ENCODE measurements around the gene MAP4K4.

The MAP4K4 gene

DNA sequence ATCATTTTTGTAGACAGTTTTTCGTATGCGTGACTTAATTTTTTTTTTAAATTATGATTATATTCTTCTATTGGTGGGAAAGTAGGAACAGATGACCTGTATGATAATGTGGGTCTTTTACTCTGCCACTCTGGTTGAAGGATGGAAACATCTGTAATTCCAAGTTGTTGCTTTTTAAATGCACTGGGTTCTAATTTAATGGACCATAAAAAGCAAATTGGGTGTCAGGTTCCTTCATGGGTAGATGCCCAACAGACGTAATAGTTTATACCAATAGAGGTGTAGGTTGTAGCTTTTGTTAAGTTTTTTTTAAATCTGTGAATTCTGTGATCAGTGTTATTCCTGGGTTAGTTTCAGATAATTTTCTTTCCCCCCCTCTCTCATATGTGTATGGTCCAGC is 117.6 kb downstream of the MAP4K4 start:
- TF ChIP-seq, protein P1, sequence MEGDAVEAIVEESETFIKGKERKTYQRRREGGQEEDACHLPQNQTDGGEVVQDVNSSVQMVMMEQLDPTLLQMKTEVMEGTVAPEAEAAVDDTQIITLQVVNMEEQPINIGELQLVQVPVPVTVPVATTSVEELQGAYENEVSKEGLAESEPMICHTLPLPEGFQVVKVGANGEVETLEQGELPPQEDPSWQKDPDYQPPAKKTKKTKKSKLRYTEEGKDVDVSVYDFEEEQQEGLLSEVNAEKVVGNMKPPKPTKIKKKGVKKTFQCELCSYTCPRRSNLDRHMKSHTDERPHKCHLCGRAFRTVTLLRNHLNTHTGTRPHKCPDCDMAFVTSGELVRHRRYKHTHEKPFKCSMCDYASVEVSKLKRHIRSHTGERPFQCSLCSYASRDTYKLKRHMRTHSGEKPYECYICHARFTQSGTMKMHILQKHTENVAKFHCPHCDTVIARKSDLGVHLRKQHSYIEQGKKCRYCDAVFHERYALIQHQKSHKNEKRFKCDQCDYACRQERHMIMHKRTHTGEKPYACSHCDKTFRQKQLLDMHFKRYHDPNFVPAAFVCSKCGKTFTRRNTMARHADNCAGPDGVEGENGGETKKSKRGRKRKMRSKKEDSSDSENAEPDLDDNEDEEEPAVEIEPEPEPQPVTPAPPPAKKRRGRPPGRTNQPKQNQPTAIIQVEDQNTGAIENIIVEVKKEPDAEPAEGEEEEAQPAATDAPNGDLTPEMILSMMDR (conservative IDR thresholded peaks at IDR 0.05) = no peak
- TF ChIP-seq ZFX (IDR thresholded peaks at IDR 0.05) = no peak
- no peak overlapping the region for H3K27ac ChIP-seq

DNA sequence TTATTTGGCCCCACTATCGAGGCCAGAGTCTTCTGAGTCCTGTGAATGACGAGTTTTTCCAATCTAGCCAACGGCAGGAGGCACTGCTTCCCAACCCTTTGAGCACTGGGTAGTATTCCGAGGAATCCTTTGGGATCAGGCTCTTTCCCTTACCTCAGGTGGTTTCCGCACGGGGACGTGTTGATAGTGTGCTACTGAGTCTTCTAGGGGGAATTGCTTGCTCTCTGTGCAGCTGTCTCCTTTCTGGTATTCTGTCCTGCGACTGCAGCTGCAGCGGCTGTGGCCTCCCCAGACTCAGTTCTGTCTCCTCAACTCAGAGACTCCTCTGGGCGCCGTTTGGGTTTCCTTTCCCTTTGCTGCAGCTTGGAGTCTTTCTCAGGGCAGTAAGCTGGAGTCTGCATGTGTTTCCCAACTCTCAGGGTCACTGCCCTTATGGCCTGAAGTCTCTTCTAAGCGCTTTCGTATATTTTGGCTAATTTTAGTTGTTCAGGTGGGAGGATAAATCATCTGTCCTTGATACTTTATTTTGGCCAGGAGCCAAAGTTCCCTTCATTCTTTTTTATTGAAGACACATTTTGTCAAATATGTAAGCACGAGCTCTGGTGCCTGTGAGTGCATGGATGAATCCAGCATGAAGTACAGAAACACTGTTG is 118.4 kb downstream of the MAP4K4 start:
- no peak for TF ChIP-seq ZFX (IDR thresholded peaks at IDR 0.05)
- TF ChIP-seq, protein P1 (conservative IDR thresholded peaks at IDR 0.05) = no peak
- H3K27ac ChIP-seq = peak overlapping the region; percentile 1; the same call in 1 of the 2 replicates

DNA sequence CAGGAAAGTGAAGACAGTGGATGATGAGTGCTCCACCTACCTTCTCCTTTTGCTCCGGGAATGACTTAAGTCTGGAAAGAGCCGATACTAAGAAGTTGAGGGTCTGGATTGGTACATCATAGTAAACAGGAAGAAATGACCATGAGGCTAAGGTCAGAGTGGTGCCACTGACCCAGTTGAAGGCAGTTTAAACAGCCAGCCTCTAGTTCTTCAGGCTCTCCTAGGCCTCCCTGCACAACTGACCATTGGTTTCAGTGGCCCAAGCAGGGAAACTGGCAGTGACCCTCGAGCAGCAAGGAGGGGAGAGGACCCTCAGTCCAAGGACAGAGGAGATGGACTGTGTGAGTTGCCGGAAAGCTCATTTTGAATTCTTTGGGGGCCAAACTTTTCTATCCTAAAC is 119.1 kb downstream of the MAP4K4 start:
- TF ChIP-seq, protein P1 (conservative IDR thresholded peaks at IDR 0.05) = no peak
- no peak for TF ChIP-seq ZFX (IDR thresholded peaks at IDR 0.05)
- 0 out of 2 replicates have a peak overlapping the region, but pooled peaks have one; percentile 15 for H3K27ac ChIP-seq

DNA sequence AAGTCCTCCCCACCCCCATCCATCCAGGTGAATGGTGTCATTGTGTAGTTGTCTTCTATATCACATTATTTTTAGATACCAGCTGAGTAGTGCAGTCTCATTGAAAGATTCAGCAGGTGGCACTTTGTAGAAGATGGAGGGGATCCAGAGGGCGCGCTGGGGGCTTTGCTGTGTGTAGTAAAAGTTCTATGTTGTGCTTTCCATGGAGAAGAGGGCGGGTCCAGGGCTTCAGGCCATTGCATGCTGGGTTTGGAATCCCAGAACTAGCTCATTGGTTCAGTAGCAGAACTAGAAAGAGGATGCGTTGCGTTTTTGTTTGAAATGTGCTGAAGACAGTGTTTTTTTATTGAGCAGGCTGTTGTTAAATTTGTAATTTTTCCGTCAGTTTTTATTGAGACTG is 120.0 kb downstream of the MAP4K4 start:
- no peak overlapping the region for H3K27ac ChIP-seq
- no peak for TF ChIP-seq ZFX (IDR thresholded peaks at IDR 0.05)
- TF ChIP-seq, protein P1 (conservative IDR thresholded peaks at IDR 0.05) = no peak

DNA sequence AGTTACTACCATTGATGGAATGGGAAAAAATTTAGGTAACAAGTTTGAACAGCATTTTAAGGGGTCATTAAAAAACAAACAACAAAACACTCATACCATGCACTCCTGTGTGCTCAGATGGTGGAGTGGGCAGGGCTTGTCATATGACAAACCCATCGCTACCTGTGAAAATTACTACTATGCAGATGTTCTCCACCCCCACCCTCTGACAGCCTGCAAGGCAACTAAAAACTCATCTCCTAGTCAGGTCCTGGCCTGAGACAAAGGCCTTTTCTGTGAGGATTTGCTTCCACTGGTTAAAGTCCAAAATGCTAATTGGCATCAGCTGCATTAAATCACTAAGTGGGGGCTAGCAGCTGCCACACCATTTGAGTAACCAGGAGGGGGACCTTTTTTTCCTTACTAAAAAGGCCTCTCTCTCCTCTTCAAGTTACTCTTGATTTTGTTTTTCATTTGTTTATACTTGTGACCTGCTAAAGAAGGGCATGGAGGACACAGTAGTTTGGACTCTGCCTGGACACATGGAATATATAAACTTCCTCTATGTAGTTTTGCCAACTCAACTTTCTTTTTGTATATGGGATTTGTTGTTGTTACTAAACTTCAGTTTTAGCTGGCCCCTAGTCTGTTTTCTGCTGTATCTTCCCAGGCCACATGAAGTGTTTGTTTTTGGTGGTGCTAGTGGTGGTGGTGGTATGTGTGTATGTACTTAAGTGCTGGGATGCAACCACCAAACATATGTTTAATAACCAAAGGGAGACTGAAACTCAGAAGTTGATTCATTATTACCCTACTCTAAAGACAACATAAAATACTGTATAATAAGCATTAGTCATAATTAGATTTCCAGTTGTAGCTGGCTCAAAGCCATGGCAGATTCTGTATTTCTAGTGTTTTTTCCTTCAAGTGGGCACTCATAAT is 121.3 kb downstream of the MAP4K4 start:
- no peak for TF ChIP-seq ZFX (IDR thresholded peaks at IDR 0.05)
- TF ChIP-seq, protein P1 (conservative IDR thresholded peaks at IDR 0.05) = no peak
- H3K27ac ChIP-seq = no peak overlapping the region

DNA sequence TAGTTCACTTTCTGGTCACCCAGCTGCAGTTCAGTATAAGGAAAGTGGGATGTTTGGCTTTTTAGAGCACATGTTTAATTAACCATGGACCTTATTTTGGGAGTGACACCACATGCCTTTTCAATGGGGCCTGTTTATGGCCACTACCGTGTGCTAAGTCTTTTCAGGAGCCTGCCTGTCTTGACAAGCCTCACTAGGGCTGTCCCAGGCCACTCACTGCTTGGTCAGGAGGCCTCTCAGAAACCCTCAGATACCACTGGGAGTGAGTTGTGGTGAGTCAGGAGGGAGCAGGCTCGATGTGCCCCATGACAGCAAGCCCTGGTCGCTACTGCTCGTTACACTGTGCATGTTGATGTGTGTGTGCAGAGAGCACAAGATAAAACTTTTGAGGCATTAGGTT is 123.0 kb downstream of the MAP4K4 start:
- no peak overlapping the region for H3K27ac ChIP-seq
- TF ChIP-seq, protein P1 (conservative IDR thresholded peaks at IDR 0.05) = no peak

All from C4-2B (cell line).